ENCODE measurements around the gene PRR22.
"Not testable (repeated sequence)": the region's sequence is repeated elsewhere in the genome, so short reads cannot be mapped to it uniquely, and the experiment has no call there.

The PRR22 gene

DNA sequence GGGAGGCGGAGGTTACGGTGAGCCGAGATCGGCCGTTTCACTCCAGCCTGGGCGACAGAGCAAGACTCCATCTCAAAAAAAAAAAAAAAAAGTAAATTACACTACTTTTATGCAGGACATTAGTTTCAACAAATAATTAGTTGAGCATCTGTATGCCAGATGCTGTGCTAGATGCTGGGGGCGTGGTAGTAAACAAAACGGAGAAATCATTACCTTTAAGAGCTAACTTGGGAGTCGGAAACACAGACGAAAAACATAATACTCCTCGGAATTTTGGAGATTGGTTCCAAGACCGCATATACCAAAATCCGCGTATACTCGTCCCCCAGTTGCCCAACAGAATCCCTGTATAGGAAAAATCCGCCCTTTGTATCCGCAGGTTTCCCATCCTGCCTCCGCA is 7.7 kb upstream of the PRR22 start:
- in situ Hi-C loops (cut with MboI; ENCODE audit: low sequenced_read_pairs), result no loop called here

DNA sequence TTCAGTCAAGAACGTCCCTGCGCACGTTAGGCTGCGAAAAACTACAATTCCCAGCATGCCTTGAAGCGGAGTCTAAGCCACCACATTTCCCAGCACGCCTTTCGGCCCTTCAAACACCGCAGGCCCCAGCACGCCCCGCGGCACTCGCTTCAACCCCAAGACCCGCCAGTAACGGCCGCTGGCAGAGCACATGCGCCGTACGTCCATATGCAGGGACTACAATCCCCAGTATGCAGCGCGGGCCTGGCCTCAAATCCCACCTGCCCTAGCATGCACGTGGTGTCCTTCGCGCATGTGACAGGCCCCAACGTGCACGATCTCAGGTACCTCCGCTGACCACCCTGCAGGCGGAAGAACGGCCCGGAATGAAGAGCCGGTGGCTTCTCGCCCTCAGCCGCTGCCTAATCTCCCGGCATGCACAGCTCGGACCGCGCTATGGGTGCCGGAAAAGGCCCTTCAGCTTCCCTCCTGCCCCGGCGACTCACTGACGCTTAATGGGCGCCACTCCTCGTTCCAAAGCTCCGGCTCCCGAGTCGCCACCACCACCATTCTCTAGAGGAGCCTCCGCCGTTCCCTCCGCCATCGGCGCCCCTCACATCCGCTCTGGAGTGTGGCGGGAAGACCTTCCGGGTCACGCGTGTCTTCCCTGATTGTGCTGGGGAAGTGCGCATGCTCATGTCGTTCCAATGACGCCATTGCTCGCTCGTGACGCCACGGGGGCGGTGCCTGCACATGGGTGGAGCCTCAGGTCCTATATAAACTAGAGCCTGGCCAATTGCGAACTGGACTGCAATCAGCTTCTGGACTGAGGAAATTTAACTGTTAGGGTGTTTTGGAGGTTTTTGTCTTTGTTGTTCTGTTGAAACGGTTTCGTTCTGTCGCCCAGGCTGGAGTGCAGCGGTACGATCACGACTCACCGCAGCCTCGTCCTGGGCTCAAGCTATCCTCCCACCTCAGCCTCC is 6.3 kb upstream of the PRR22 start, which contains the start of gene DUS3L:
Gene DUS3L, minus strand, starts transcription at position 605 of the 962 bp plus-strand sequence. Its CDS starts 22 bp downstream, at position 583.
- in situ Hi-C loops (cut with MboI; ENCODE audit: low sequenced_read_pairs), result no loop called here

DNA sequence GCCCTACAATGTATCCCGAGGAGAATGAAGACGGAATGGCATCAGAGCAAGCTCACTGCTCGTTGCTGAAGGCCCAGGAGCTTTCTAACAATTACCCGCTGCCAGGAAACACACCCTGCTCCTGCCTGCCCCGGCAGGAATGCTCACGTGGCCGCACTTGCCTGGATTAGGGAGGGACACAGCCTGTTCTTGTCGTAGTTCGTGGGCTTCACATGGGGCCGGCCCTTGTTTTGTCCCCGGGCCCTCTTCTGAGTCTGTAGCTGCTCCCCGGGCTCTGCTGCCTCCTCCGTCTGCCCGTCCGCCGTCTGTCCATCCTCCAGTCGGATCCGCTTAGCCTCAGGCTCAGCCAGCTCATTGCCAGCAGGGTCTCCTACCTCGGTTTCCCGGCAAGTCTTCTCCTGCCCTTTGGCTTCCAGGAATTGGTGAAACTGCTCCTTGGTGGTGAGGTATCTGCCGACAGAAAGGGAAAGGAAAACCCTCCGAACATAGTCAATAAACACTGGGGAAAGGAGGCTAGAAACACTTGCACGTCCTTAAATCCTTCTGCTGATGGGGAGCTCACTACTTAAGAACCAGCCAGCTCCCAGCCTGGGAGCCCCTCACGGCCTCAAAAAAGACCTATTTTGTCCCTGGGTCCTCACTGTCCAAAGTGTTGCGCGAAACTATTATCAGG is 5.5 kb upstream of the PRR22 start:
- in situ Hi-C loops (cut with MboI; ENCODE audit: low sequenced_read_pairs), result no loop called here

DNA sequence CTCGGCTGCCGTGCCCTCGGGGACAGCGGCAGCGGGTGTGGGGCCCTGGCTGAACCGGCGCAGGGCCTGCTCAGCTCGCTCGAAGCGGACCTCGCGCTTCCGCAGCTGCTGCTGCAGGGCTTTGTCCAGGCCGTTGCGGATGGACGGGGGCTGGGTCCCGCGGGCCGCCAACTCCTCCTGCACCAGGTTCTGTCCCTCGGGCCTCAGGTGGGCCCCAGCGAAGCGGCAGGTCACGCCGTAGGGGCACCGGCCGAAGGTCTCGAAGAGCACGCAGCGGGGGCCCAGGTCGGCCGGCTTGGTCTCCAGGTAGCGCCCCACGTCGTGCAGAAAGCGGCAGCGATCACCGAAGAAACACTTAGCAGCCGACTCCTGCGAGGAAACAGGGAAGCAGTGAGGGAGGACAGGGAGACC is 4.8 kb upstream of the PRR22 start:
- in situ Hi-C loops (cut with MboI; ENCODE audit: low sequenced_read_pairs), result no loop called here

DNA sequence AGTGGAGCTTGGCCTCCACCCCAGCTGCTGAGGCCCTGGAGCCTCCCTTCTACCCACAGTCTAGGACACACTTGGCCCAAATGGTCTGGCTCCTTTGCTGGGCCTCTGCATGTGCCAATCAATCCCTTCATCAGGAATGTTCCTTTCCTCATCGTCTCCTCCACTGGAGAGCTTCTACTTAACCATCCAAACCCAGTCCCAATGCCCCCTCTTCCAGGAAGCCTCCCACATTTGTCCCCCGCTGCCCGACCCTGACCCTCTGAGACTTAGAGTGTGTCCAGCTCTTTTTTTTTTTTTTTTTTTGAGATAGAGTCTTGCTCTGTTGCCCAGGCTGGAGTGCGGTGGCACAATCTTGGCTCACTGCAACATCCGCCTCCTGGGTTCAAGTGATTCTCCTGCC is 3.9 kb upstream of the PRR22 start:
- in situ Hi-C loops (cut with MboI; ENCODE audit: low sequenced_read_pairs), result no loop called here

DNA sequence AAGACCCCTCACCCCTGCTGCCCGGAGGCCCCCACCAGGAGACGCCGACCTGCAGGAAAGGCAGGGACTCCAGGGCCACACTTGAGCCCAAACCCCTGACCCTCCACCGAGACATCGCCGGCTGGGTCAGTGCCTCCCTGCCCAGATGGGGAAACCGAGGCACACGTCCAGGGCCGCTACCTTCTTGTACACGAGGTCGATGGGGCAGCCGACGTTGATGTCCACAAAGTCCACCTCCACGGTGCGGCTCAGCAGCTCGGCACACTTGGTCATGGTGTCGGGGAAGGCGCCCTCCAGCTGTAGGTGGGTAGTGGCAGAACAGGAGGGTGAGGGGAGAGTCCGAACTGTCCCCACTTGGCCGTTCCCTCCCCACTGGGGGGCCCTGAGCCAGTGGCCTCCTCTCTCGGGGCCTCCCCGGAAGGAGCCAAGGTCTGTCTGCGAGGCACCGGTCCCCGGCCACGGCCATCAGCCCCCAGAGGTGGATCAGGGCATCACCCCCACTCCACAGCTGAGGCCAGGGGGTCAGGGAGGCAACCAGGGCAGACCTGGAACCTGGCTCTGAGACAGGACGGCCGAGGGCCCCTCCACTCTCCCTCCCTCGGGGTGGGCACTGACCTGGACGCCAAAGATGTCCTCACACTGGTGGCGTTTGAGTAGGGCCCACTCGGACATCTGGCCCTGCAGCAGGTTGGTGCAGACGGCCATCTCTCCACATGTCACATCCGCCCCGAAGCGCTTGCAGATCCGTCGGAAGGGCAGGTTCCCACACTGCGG is 3.0 kb upstream of the PRR22 start:
- in situ Hi-C loops (cut with MboI; ENCODE audit: low sequenced_read_pairs), result no loop called here

DNA sequence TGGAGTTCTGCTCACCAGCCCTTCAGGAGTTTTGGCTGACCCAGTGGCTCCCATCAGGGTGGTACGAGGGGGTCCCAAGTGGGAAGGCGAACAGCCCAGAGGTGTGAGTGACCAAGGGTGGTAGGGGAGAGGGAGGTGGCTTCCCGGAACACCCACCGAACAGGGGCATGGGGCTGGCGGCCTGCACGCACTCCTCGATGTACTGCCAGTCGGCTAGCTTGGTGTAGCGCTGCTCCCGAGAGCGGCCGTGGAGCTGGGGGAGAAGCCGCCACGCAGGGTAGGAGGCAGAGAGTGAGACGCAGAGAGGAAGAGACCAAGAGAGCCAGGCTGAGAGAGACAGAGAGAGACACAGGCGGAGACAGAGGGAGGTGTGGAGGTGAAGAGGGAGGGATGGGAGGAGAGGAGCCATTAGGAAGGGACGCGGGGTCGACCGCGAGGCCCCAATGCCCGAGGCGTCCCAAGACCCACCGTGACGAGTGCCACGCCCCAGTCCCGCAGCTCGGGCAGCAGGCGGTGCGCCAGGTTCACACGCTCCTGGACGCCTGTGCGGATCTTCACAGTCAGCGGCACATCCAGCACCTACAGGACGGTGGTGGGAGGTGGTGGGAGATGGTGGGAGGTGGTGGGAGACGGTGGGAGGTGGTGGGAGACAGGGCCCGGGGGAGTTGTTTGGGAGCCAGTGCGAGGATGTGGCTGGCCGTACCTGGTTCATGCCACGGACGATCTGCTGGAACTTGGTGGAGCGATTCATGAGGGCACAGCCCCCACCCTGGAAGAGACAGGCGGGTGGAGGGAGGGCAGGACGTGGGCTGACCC is 2.3 kb upstream of the PRR22 start:
- in situ Hi-C loops (cut with MboI; ENCODE audit: low sequenced_read_pairs), result no loop called here

DNA sequence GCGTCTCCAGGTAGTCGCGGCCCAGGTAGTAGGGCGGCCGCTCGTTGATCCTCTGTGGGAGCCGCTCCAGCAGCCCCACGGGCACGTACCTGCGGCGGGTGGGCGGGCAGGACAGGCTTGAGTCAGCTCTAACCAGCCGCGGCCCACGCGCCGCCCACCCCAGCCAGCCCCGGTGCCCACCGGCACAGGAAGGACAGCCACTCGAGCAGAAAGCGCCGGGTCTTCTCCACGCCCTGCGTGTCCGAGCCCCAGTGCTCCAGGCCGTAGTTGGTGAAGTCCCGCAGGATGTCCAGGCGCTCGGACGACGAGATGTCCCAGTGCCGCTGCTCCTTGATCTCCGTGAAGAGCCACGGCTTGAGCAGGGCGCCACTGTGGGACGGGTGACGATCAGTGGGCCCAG is 877 bp upstream of the PRR22 start:
- in situ Hi-C loops (cut with MboI; ENCODE audit: low sequenced_read_pairs), result no loop called here

DNA sequence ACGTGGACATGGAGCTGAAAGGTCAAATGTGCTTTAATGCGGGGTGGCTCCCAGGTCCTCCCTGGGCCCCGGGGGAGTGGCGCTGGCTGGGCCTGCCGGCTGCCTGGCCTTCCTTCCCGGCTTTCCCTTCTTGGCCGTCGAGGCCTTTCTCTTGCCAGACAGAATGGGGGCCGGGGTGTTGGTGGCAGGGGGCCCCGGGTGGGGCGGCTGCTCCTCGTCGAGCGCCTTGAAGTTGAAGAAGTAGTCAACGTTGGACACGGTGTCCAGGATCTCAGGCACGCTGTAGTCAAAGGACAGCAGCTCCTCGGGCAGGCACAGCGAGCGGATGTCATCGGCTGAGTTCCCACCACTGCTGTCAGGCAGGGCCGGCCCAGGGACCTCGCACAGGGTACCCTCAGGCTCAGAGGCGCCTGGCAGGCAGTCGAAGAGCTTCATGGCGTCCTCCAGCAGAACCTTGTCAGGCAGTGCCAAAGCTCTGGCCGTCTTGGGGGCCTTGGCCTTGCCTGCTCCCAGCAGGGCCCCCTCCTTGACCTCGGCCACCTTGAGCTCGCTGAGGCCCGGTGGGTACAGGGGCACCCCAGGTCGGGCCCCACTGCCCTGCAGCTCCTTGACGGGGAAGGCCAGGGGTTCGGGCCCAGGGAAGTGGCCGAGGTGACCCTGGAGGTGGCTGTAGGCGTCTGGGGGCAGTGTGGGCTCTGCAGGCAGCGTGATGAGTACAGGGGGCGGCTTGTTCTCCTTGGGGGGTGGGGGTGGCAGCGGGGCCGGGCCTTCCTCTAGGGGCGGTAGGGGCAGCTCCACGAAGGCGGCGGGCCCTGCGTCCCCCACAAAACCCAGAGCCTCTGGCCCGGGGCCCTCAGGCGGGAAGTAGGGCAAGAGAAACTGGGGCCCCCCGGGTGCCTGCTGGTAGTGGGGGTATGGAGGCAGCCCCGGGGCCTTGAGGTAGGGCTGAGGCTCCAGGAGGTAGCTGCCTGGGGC is 1.3 kb downstream of the PRR22 start:
- in situ Hi-C loops (cut with MboI; ENCODE audit: low sequenced_read_pairs), result no loop called here

DNA sequence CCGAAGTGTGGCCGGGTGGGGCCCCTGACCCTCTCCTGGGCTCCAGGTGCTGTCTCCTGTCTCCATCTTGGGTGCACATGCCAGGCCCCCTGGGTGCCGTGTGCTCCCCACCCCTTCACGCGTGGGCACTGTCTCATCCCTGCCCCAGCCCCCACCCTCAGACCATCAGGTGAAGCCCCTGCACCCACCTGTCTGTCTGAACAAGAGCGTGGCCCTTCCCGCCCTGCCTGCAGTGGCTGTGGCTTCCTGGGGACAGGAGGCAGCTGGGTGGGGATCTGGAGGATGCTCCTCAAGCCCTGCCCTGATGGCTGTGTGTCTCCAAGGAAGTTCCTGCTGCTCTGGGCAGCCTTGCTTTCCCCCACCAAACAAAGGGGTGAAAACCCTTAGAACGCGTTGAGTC is 2.2 kb downstream of the PRR22 start:
- in situ Hi-C loops (cut with MboI; ENCODE audit: low sequenced_read_pairs), result no loop called here

DNA sequence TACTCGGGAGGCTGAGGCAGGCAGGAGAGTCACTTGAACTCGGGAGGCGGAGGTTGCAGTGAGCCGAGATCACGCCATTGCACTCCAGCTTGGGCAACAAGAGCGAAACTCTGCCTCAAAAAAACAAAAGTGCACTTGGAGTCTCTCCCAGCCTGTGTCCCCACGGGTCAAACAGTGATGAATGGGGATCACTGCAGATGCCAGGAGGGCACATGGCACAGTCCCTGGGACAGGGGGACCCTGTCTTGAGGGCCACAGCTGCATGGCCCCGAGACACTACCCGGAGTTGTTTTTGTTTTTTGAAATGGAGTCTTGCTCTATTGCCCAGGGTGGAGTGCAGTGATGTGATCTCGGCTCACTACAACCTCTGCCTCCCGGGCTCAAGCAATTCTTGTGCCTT is 3.6 kb downstream of the PRR22 start:
- in situ Hi-C loops (cut with MboI; ENCODE audit: low sequenced_read_pairs), result not testable (repeated sequence)

DNA sequence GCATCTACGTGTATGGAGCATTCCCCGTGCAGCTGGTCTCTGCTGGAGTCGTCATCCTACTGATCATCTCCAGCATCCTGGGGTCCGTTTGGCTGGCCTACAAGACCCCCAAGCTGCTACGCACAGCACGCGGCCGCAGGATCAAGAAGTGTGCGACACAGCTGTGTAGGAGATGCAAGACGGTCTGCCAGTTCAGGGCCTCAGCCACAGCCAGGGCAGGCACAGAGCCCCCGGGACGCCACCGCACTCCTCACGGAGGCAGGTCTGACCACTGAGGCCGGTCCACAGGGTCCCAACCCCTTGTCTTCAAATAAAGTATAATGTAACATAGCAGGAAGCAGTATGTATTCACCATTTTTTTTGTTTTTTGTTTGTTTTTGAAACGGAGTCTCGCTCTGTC is 6.1 kb downstream of the PRR22 start:
- in situ Hi-C loops (cut with MboI; ENCODE audit: low sequenced_read_pairs), result no loop called here

DNA sequence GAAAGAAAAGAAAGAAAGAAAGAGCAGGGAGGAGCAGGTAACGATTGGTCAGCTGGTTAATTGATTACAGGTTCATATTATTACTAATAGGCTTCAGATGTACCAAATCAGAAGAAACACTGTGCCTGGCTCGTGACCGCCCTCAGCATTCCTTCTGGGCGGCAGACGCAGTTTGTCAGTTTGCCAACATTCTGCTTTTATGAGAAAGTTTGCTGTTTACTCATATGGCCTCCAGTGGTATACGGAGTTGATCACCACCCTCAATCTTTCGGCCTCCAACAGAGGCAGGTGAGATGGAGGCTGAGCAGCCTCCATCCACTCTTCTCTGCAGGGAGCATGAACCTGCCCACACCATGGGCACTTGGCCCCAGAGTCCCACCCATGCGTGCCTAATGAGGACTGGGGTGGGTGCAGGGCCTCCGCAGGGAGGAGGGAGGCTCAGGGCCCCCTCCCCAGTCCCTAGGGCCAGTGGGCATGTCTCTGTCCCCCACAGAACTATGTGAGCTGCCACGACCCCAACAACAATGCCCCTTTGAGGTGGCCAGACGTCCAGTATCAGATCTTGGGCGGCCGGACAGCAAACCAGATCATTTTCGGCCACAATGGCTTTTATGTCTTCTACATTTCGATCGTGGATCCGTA is 8.8 kb downstream of the PRR22 start:
- in situ Hi-C loops (cut with MboI; ENCODE audit: low sequenced_read_pairs), result no loop called here

DNA sequence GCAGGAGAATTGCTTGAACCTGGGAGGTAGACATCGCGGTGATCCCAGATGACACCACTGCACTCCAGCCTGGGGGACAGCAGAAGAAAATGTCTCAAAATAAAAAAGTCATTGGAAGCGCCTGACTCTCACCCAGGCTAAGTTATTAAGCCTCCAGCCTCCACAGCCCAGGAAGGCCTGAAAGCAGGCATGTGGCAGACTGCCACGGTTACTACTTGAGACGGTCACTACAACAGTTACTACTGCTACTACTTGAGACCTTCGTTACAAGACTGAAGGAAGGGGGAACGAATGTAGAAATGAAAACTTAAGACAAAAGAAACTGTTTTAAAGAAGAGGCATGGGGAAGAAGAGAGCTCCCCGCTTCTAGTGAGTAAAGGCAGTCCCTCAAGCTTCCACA is 9.6 kb downstream of the PRR22 start:
- in situ Hi-C loops (cut with MboI; ENCODE audit: low sequenced_read_pairs), result no loop called here

DNA sequence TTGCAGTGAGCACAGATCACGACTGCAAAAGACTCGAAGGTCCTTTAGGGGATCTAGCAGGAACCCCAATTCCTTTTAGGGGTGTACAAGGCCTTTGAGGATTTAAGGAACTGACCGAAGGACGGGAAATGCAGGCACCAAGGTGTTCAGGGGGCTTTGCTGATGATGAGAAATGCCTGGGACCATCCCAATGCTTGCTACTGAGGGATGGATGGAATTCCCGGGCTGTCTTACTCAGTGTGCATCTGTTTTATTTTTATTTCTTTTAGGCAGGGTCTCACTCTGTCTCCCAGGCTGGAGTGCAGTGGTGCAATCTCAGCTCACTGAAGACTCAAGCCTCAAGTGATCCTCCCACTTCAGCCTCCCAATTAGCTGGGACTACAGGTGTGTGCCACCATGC is 11.3 kb downstream of the PRR22 start:
- in situ Hi-C loops (cut with MboI; ENCODE audit: low sequenced_read_pairs), result no loop called here

DNA sequence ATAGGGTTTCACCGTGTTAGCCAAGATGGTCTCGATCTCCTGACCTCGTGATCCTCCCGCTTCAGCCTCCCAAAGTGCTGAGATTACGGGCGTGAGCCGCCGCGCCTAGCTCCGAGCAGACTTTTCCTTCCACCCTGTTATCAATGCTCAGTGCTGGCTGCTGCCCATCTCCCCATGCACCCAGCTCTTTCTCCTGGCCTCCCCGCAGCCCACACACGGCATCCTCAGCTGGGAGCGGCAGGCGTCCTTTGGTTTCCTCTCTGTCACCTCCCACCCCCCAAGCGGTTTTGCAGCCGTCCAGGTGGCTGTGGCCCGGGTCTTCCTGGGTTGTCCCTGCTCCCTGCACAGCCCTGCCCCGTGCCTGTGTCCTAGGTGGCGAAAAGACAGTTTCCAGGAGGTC is 12.1 kb downstream of the PRR22 start:
- in situ Hi-C loops (cut with MboI; ENCODE audit: low sequenced_read_pairs), result no loop called here

DNA sequence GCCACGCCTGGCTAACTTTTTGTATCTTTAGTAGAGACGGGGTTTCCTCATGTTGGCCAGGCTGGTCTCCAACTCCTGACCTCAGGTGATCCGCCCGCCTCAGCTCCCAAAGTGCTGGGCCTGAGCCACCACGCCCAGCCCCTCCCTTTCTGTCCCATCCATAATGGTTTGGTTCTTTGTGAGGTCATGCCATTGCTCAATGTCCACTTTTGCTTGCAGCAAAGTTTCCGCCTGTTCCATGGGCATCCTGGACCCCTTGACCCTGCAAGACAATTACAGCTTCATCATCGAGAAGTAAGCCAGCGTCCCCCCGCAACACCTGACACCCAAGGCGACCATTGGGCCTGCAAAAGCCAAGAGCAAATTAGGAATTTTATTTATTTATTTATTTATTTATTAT is 16.6 kb downstream of the PRR22 start:
- in situ Hi-C loops (cut with MboI; ENCODE audit: low sequenced_read_pairs), result no loop called here

DNA sequence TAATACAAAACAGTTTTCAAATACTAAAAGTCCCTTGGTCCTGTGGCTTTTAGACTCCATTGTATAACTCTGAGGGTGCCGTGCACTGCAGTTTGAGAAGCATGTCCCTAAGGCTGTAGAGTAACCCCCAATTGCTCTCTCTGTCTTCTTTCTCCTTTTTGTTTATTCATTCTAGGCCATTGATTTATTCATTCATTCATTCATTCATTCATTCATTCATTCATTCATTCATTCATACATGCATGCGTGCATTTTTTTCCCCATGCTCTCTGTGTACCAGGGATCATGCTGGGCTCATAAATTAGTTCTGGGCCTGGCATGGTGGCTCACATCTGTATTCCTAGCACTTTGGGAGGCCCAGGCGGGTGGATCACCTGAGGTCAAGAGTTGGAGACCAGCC is 19.3 kb downstream of the PRR22 start:
- in situ Hi-C loops (cut with MboI; ENCODE audit: low sequenced_read_pairs), result no loop called here

All from hTERT RPE-1 (cell line).